H1 (cell line): Measurements from ENCODE around the gene EED. TPM values are rescaled to one million over a fixed set of nuclear protein-coding genes. Genes with fewer than 3 reads are reported as not detected.

ENCODE experiments used
- BCL11A ChIP-seq, 2 experiments: IDR thresholded peaks; one replicate each; pipeline ENCODE4 v1.6.1; 2011; ENCODE audit warnings: low read depth in 2 of 2, low read length in 2 of 2, mild to moderate bottlenecking in 2 of 2
- CBX8 ChIP-seq: fragments of 300-800, 300-1000 bp; sonication (generic); IDR thresholded peaks from 2 replicates; pipeline ENCODE4 v1.7.1; 2016; ENCODE audit warnings: low read depth, low read length, borderline replicate concordance
- CHD2 ChIP-seq: IDR thresholded peaks from 2 replicates; pipeline ENCODE4 v1.6.1; 2012; ENCODE audit warnings: low read length, improper control_type of control experiment
- CHD7 ChIP-seq: fragments of 300-600 bp; sonication (generic); IDR thresholded peaks from 2 replicates; pipeline ENCODE4 v1.7.1; 2012; ENCODE audit warnings: low read length, moderate library complexity, mild to moderate bottlenecking, inconsistent platforms; ENCODE audit not compliant: insufficient replicate concordance
- CTBP2 ChIP-seq: IDR thresholded peaks from 2 replicates; pipeline ENCODE4 v1.7.0; 2011; ENCODE audit warnings: borderline replicate concordance, mild to moderate bottlenecking, moderate library complexity, mixed read lengths, low read length; ENCODE audit not compliant: insufficient read depth, insufficient read length
- E2F6 ChIP-seq: IDR thresholded peaks from 2 replicates; pipeline ENCODE4 v1.6.1; 2012; ENCODE audit warnings: inconsistent platforms
- EP300 ChIP-seq, 2 experiments: IDR thresholded peaks; 1 replicate in 1 of 2; 2 replicates in 1 of 2; pipeline ENCODE4 v1.6.1; 2011 to 2012; ENCODE audit warnings: low read depth in 2 of 2, low read length in 2 of 2, mild to moderate bottlenecking in 2 of 2, borderline replicate concordance in 1 of 2, inconsistent platforms in 1 of 2, moderate library complexity in 1 of 2
- JUN ChIP-seq: IDR thresholded peaks from 2 replicates; pipeline ENCODE4 v1.6.1; 2011; ENCODE audit warnings: low read depth, mild to moderate bottlenecking, improper control_type of control experiment, low read length
- TBP ChIP-seq: IDR thresholded peaks from 2 replicates; pipeline ENCODE4 v1.6.1; 2011; ENCODE audit warnings: low read depth, low read length, improper control_type of control experiment
- polyA plus RNA-seq, 7 experiments: library from polyadenylated mRNA; depleted of rRNA in 3 of 7; stranded (reverse) in 5 of 7; unstranded in 2 of 7; fragments of >200 nt in 5 of 7; fragments of 200-250 nt in 2 of 7; gene quantifications; 1 replicate in 5 of 7; 2 replicates in 1 of 7; 4 replicates in 1 of 7; pipeline versions ENCODE4 v1.2.1 to v1.2.3, GENCODE V29; 2011 to 2013; ENCODE audit warnings: missing spikeins in 2 of 7, mixed read lengths in 2 of 7
- total RNA-seq: library from RNA; stranded (reverse); fragmentation: NEBNext Ultra II Directional; extraction: Animal tissue kit (Norgen Biotek cat#: 25700); gene quantifications from 2 replicates; pipeline ENCODE4 v1.2.1, GENCODE V29; 2021

EED gene
- total and polyA plus RNA-seq, 2 of the 8 experiments (the other 6 are each of a cell fraction or from before 2014, with no cell fraction given), result 12.6 to 26.9 TPM

DNA sequence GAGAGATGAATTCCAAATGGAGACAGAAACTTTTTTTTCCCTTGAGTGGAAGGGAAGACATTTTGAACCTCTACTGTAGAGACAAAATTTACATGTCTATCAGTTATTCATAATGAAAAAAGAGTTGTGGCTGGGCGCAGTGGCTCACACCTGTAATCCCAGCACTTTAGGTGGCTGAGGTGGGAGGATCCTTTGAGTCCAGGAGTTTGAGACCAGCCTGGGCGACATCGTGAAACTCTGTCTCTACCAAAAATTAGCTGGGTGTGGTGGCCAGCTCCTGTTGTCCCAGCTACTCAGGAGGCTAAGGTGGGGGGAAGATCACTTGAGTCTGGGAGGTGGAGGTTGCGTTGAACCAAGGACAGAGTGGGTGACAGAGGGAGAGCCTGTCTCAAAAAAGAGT is 4.1 kb downstream of the EED start (continued):
- no peak for TF ChIP-seq CHD7
- no peak for TF ChIP-seq JUN
- TF ChIP-seq TBP, result no peak
- no peak for TF ChIP-seq BCL11A (IDR thresholded peaks at IDR 0.05; ENCODE audit: low read depth in 2 of 2, low read length in 2 of 2)
- TF ChIP-seq E2F6, result no peak
- no peak for TF ChIP-seq CHD2
- TF ChIP-seq CTBP2, result no peak
- no peak for TF ChIP-seq CBX8
- no peak for TF ChIP-seq EP300 (IDR thresholded peaks at IDR 0.05; ENCODE audit: borderline replicate concordance in 1 of 2, low read depth in 2 of 2, low read length in 2 of 2)
